ENCODE data around the gene ENO4. TPM values are rescaled to one million over a fixed set of nuclear protein-coding genes. Genes with fewer than 3 reads are reported as not detected.

Gene ENO4
- total and polyA plus RNA-seq, 7 experiments from 2014 or later, result not detected

GRCh38 chr10:116919164-116919563, 69.9 kb downstream of the ENO4 start:
- no peaks in the 10 kb centered on the region for H3K4me1 ChIP-seq (ENCODE audit: control insufficient read depth in 2 of 2, insufficient read depth in 2 of 2, low read length in 2 of 2)
- no peak overlapping the region for H3K4me3 Mint-ChIP-seq
- H3K36me3 ChIP-seq (ENCODE audit: control insufficient read depth in 2 of 3, insufficient read depth in 3 of 3, low read length in 3 of 3), result no peaks in the 10 kb centered on the region
- H3K4me1 Mint-ChIP-seq, result no peaks in the 10 kb centered on the region
- ATAC-seq, result no peak
- H3K27ac ChIP-seq (ENCODE audit: low read depth, low read length), result no peak overlapping the region
- no peak overlapping the region for H3K4me3 ChIP-seq (ENCODE audit: low read length)
- no peaks in the 10 kb centered on the region for H3K36me3 Mint-ChIP-seq
- intact Hi-C loops (cut with micrococcal nuclease), result no loop called here
- CTCF ChIA-PET, result no interaction called here
- no peak overlapping the region for H3K27ac Mint-ChIP-seq
- peaks cover 0 to 12% (median 6%) of the 10 kb centered on the region in 5 donors for H3K27me3 Mint-ChIP-seq
- H3K9me3 ChIP-seq (ENCODE audit: control insufficient read depth in 2 of 3, low read length in 3 of 3), result no peaks in the 10 kb centered on the region
- DNase-seq, result no peak
- H3K9me3 Mint-ChIP-seq, result peaks cover 0 to 3% (median 0%) of the 10 kb centered on the region in 11 donors
- POLR2A ChIA-PET, result no interaction called here
- H3K27me3 ChIP-seq (ENCODE audit: control insufficient read depth in 2 of 2, insufficient read depth in 2 of 2, low read length in 2 of 2), result no peaks in the 10 kb centered on the region

- H3K4me3 Mint-ChIP-seq, result no peak overlapping the region
- POLR2A ChIA-PET, result no interaction called here
- ATAC-seq (no peak), DNase-seq (no peak)
- intact Hi-C loops (cut with micrococcal nuclease), result no loop called here
- Histone ChIP-seq H3K36me3 (ENCODE audit: control insufficient read depth in 2 of 3, insufficient read depth in 3 of 3, low read length in 3 of 3) (no peaks in the 10 kb centered on the region), H3K27ac (ENCODE audit: low read depth, low read length) (no peak overlapping the region), H3K27me3 (ENCODE audit: control insufficient read depth in 2 of 2, insufficient read depth in 2 of 2, low read length in 2 of 2) (no peaks in the 10 kb centered on the region), H3K4me3 (ENCODE audit: low read length) (no peak overlapping the region), H3K9me3 (ENCODE audit: control insufficient read depth in 2 of 3, low read length in 3 of 3) (no peaks in the 10 kb centered on the region), H3K4me1 (ENCODE audit: control insufficient read depth in 2 of 2, insufficient read depth in 2 of 2, low read length in 2 of 2) (no peaks in the 10 kb centered on the region)
- H3K36me3 Mint-ChIP-seq, result no peaks in the 10 kb centered on the region
- CTCF ChIA-PET, result no interaction called here
- no peaks in the 10 kb centered on the region for H3K4me1 Mint-ChIP-seq
- peaks cover 0 to 3% (median 0%) of the 10 kb centered on the region in 11 donors for H3K9me3 Mint-ChIP-seq
- no peak overlapping the region for H3K27ac Mint-ChIP-seq
- peaks cover 0 to 10% (median 6%) of the 10 kb centered on the region in 5 donors for H3K27me3 Mint-ChIP-seq
Measured at GRCh38 chr10:116919706-116920105, 70.4 kb downstream of the ENO4 start.

- H3K4me1 ChIP-seq (ENCODE audit: control insufficient read depth in 2 of 2, insufficient read depth in 2 of 2, low read length in 2 of 2), result no peaks in the 10 kb centered on the region
- peaks cover 0 to 5% (median 0%) of the 10 kb centered on the region in 11 donors for H3K9me3 Mint-ChIP-seq
- ATAC-seq, result no peak
- no peaks in the 10 kb centered on the region for H3K36me3 Mint-ChIP-seq
- H3K27ac Mint-ChIP-seq, result no peak overlapping the region
- intact Hi-C loops (cut with micrococcal nuclease), result no loop called here
- H3K27me3 ChIP-seq (ENCODE audit: control insufficient read depth in 2 of 2, insufficient read depth in 2 of 2, low read length in 2 of 2), result no peaks in the 10 kb centered on the region
- no peaks in the 10 kb centered on the region for H3K36me3 ChIP-seq (ENCODE audit: control insufficient read depth in 2 of 3, insufficient read depth in 3 of 3, low read length in 3 of 3)
- ChIA-PET POLR2A (no interaction called here), CTCF (no interaction called here)
- H3K4me3 Mint-ChIP-seq, result no peak overlapping the region
- H3K4me1 Mint-ChIP-seq, result no peaks in the 10 kb centered on the region
- H3K27ac ChIP-seq (ENCODE audit: low read depth, low read length), result no peak overlapping the region
- H3K9me3 ChIP-seq (ENCODE audit: control insufficient read depth in 2 of 3, low read length in 3 of 3), result no peaks in the 10 kb centered on the region
- no peak for DNase-seq
- peaks cover 0 to 10% (median 0%) of the 10 kb centered on the region in 5 donors for H3K27me3 Mint-ChIP-seq
- no peak overlapping the region for H3K4me3 ChIP-seq (ENCODE audit: low read length)
Measured at GRCh38 chr10:116925056-116925455, 75.8 kb downstream of the ENO4 start.

- Mint-ChIP-seq H3K27me3 (peaks cover 0 to 4% (median 0%) of the 10 kb centered on the region in 5 donors), H3K4me3 (no peak overlapping the region), H3K9me3 (peaks cover 0 to 5% (median 0%) of the 10 kb centered on the region in 11 donors), H3K27ac (no peak overlapping the region), H3K4me1 (no peaks in the 10 kb centered on the region), H3K36me3 (no peaks in the 10 kb centered on the region)
- H3K27ac ChIP-seq (ENCODE audit: low read depth, low read length), result no peak overlapping the region
- no peaks in the 10 kb centered on the region for H3K9me3 ChIP-seq (ENCODE audit: control insufficient read depth in 2 of 3, low read length in 3 of 3)
- no peaks in the 10 kb centered on the region for H3K4me1 ChIP-seq (ENCODE audit: control insufficient read depth in 2 of 2, insufficient read depth in 2 of 2, low read length in 2 of 2)
- DNase-seq, result no peak
- ATAC-seq, result no peak
- ChIA-PET CTCF (no interaction called here), POLR2A (no interaction called here)
- no peaks in the 10 kb centered on the region for H3K27me3 ChIP-seq (ENCODE audit: control insufficient read depth in 2 of 2, insufficient read depth in 2 of 2, low read length in 2 of 2)
- H3K4me3 ChIP-seq (ENCODE audit: low read length), result no peak overlapping the region
- intact Hi-C loops (cut with micrococcal nuclease), result no loop called here
- no peaks in the 10 kb centered on the region for H3K36me3 ChIP-seq (ENCODE audit: control insufficient read depth in 2 of 3, insufficient read depth in 3 of 3, low read length in 3 of 3)
Measured at GRCh38 chr10:116926426-116926825, 77.1 kb downstream of the ENO4 start.

- no peak overlapping the region for H3K4me3 Mint-ChIP-seq
- H3K27ac Mint-ChIP-seq, result no peak overlapping the region
- Histone ChIP-seq H3K36me3 (ENCODE audit: control insufficient read depth in 2 of 3, insufficient read depth in 3 of 3, low read length in 3 of 3) (no peaks in the 10 kb centered on the region), H3K4me1 (ENCODE audit: control insufficient read depth in 2 of 2, insufficient read depth in 2 of 2, low read length in 2 of 2) (no peaks in the 10 kb centered on the region), H3K4me3 (ENCODE audit: low read length) (no peak overlapping the region), H3K27ac (ENCODE audit: low read depth, low read length) (no peak overlapping the region), H3K27me3 (ENCODE audit: control insufficient read depth in 2 of 2, insufficient read depth in 2 of 2, low read length in 2 of 2) (no peaks in the 10 kb centered on the region), H3K9me3 (ENCODE audit: control insufficient read depth in 2 of 3, low read length in 3 of 3) (no peaks in the 10 kb centered on the region)
- ChIA-PET CTCF (no interaction called here), POLR2A (no interaction called here)
- peaks cover 0 to 5% (median 0%) of the 10 kb centered on the region in 5 donors for H3K36me3 Mint-ChIP-seq
- DNase-seq (no peak), ATAC-seq (no peak)
- H3K9me3 Mint-ChIP-seq, result peaks cover 0 to 13% (median 8%) of the 10 kb centered on the region in 11 donors
- H3K4me1 Mint-ChIP-seq, result no peaks in the 10 kb centered on the region
- intact Hi-C loops (cut with micrococcal nuclease), result no loop called here
- H3K27me3 Mint-ChIP-seq, result peaks cover 0 to 11% (median 0%) of the 10 kb centered on the region in 5 donors
Measured at GRCh38 chr10:116931806-116932205, 82.5 kb downstream of the ENO4 start.

Other genes with a start within 250 kb of the ENO4 start
- not detected for gene PNLIPRP2, start 228.5 kb upstream of the ENO4 start, total RNA-seq
- gene PNLIPRP2, start 228.5 kb upstream of the ENO4 start, polyA plus RNA-seq, result not detected
- under 1 TPM in 1 of 5 experiments, not detected in 4; 0.07 TPM for gene HSPA12A, start 106.9 kb upstream of the ENO4 start, total RNA-seq
- gene HSPA12A, start 106.9 kb upstream of the ENO4 start, polyA plus RNA-seq, result under 1 TPM in 1 of 2 donors, not detected in 1; 0.06 TPM
- gene SHTN1, start 155.7 kb downstream of the ENO4 start, total RNA-seq, result 10 to 100 TPM in 1 of 5 experiments, under 1 TPM in 4; 0.15 to 18.3 (median 0.59) TPM
- gene SHTN1, start 155.7 kb downstream of the ENO4 start, polyA plus RNA-seq, result under 1 TPM in 1 of 2 donors, not detected in 1; 0.07 TPM